Measurements from ENCODE around the gene PRUNE1. TPM values are rescaled to one million over a fixed set of nuclear protein-coding genes. Genes with fewer than 3 reads are reported as not detected.

The PRUNE1 gene
- total and polyA plus RNA-seq, 2 of the 4 experiments (the other 2 are of a cell fraction), result 7.9 to 9.4 TPM

GRCh38 chr1:150960646-150961045 lies 47.6 kb upstream of the PRUNE1 start:
- WGBS, 2 experiments (ENCODE audit: extremely low coverage in 2 of 2, insufficient read length in 1 of 2), result 100% methylated on average over 2 of the region's 7 CpGs; no CpG with 5 or more reads in 1 of the 2 experiments
- Histone ChIP-seq H2AK5ac (ENCODE audit: low read depth, low read length) (no peak overlapping the region), H3K9me3 (ENCODE audit: control insufficient read depth, insufficient read depth, low read length) (no peaks in the 10 kb centered on the region), H3K56ac (ENCODE audit: extremely low read depth, insufficient read depth, low read length) (no peak overlapping the region), H2AK9ac (replicated peaks; ENCODE audit: low read depth, low read length, poor library complexity) (no peak overlapping the region), H3K79me1 (ENCODE audit: low read depth in 1 of 2, low read length in 2 of 2) (peaks cover 0 to 22% of the 10 kb centered on the region in 2 experiments; a peak in 3 of 4 replicates), H4K20me1 (ENCODE audit: insufficient read depth, low read length) (peaks cover 8% of the 10 kb centered on the region; the same call in 1 of the 2 replicates), H3K27me3 (ENCODE audit: control insufficient read depth, insufficient read depth, low read length) (no peaks in the 10 kb centered on the region), H3K4me3 (ENCODE audit: insufficient read depth, low read depth, low read length) (no peak overlapping the region), H2BK20ac (ENCODE audit: low read depth, low read length) (no peak overlapping the region), H3K4me2 (ENCODE audit: low read depth, low read length) (no peak overlapping the region), H2AFZ (replicated peaks; ENCODE audit: low read length, poor library complexity) (no peak overlapping the region), H4K91ac (ENCODE audit: insufficient read depth, low read depth, low read length) (no peak overlapping the region), H4K8ac (ENCODE audit: low read depth in 2 of 2, low read length in 2 of 2) (no peak overlapping the region), H3K14ac (replicated peaks; ENCODE audit: low read depth, low read length) (no peak overlapping the region), H2BK5ac (ENCODE audit: low read depth, low read length, poor library complexity, severe bottlenecking) (no peak overlapping the region), H3K4me1 (ENCODE audit: control insufficient read depth, insufficient read depth, low read length) (no peaks in the 10 kb centered on the region), H3K9me1 (ENCODE audit: insufficient read depth, low read length) (no peaks in the 10 kb centered on the region), H2BK120ac (ENCODE audit: low read depth, low read length) (no peak overlapping the region), H4K5ac (ENCODE audit: low read depth, low read length) (no peak overlapping the region), H3K23ac (ENCODE audit: low read depth, low read length) (no peak overlapping the region), H3K4ac (ENCODE audit: low read depth, low read length) (no peak overlapping the region), H3K9ac (ENCODE audit: low read depth, low read length) (no peak overlapping the region), H3K18ac (ENCODE audit: low read depth, low read length) (no peak overlapping the region), H3K27ac (ENCODE audit: insufficient read depth, low read length) (no peak overlapping the region), H3K36me3 (ENCODE audit: control insufficient read depth, insufficient read depth, low read length) (peaks cover 62% of the 10 kb centered on the region), H2BK15ac (ENCODE audit: low read depth, low read length) (no peak overlapping the region)
- DNase-seq (no peak), ATAC-seq (ENCODE audit: low read depth) (no peak)
- CTCF ChIA-PET, result no interaction called here
- TF ChIP-seq SMC3 (IDR thresholded peaks at IDR 0.05; ENCODE audit: low read depth, low read length) (no peak), POLR2A (IDR thresholded peaks at IDR 0.05; ENCODE audit: low read depth, low read length) (no peak), RAD21 (IDR thresholded peaks at IDR 0.05; ENCODE audit: low read length) (no peak)
- BruUV-seq (replicated peaks), result no TSS peak
- POLR2A ChIA-PET (ENCODE audit: unreplicated experiment), result no interaction called here
- in situ Hi-C loops (cut with MboI; ENCODE audit: low sequenced_read_pairs) (no loop called here), intact Hi-C loops (cut with micrococcal nuclease) (no loop called here), dilution Hi-C loops (cut with HindIII; ENCODE audit: low sequenced_read_pairs, unreplicated experiment) (no loop called here)

Measured in IMR-90 (cell line).